ENCODE measurements around the gene WDR90. TPM values are rescaled to one million over a fixed set of nuclear protein-coding genes. Genes with fewer than 3 reads are reported as not detected.

The WDR90 gene
- total and polyA plus RNA-seq, 2 of the 13 experiments (the other 11 are each of a cell fraction or from before 2014, with no cell fraction given), result 14.9 to 28.9 TPM

GRCh38 chr16:648781-649589, at the start of gene WDR90 (continued):
- TF ChIP-seq ZNF24 (IDR thresholded peaks at IDR 0.05), result no peak
- no peak for TF ChIP-seq ZBTB1 (CRISPR knock-in tag; IDR thresholded peaks at IDR 0.05; ENCODE audit: borderline replicate concordance)
- peak; percentile 96 for TF ChIP-seq RBFOX2 (IDR thresholded peaks at IDR 0.05; ENCODE audit: low read depth, low read length)
- TF ChIP-seq KAT8 (CRISPR knock-in tag; IDR thresholded peaks at IDR 0.05), result peak; percentile 91
- TF ChIP-seq ELF1 (CRISPR knock-in tag; IDR thresholded peaks at IDR 0.05), result peak; percentile 87
- TF ChIP-seq ZBTB43 (CRISPR knock-in tag; conservative IDR thresholded peaks at IDR 0.05), result peak; percentile 57; the same call in 1 of the 2 replicates
- peak; percentile 92; the same call in 1 of the 2 replicates for TF ChIP-seq ZIK1 (CRISPR knock-in tag; IDR thresholded peaks at IDR 0.05; ENCODE audit: borderline replicate concordance, low read depth)
- TF ChIP-seq NFKBIZ (CRISPR knock-in tag; IDR thresholded peaks at IDR 0.05), result 0 out of 2 replicates have a peak, but pooled peaks have one; percentile 34
- TF ChIP-seq AKAP8 (CRISPR knock-in tag; IDR thresholded peaks at IDR 0.05), result peak; percentile 97
- peak; percentile 92; the same call in 1 of the 2 replicates for TF ChIP-seq ZNF772 (CRISPR knock-in tag; IDR thresholded peaks at IDR 0.05)
- TF ChIP-seq ZNF710 (CRISPR knock-in tag; IDR thresholded peaks at IDR 0.05; ENCODE audit: borderline replicate concordance), result peak; percentile 83; the same call in 1 of the 2 replicates
- peak; percentile 85 for TF ChIP-seq SIN3B (IDR thresholded peaks at IDR 0.05; ENCODE audit: low read length)
- peak; percentile 85 for TF ChIP-seq TFE3 (CRISPR knock-in tag; IDR thresholded peaks at IDR 0.05)
- peak; percentile 75 for TF ChIP-seq HNF4G (IDR thresholded peaks at IDR 0.05; ENCODE audit: borderline replicate concordance, low read depth, low read length)
- peak; percentile 92; the same call in 1 of the 2 replicates for TF ChIP-seq HNF4G (CRISPR knock-in tag; IDR thresholded peaks at IDR 0.05; ENCODE audit: borderline replicate concordance, low read depth)
- TF ChIP-seq DNMT1 (CRISPR knock-in tag; IDR thresholded peaks at IDR 0.05), result peak; percentile 41; the same call in 1 of the 2 replicates
